ENCODE measurements around the gene RASGEF1C.
A peak's percentile ranks its signal among the peaks of the same experiment; 100 is the strongest.
"Not testable (repeated sequence)": the region's sequence is repeated elsewhere in the genome, so short reads cannot be mapped to it uniquely, and the experiment has no call there.

The RASGEF1C gene

DNA sequence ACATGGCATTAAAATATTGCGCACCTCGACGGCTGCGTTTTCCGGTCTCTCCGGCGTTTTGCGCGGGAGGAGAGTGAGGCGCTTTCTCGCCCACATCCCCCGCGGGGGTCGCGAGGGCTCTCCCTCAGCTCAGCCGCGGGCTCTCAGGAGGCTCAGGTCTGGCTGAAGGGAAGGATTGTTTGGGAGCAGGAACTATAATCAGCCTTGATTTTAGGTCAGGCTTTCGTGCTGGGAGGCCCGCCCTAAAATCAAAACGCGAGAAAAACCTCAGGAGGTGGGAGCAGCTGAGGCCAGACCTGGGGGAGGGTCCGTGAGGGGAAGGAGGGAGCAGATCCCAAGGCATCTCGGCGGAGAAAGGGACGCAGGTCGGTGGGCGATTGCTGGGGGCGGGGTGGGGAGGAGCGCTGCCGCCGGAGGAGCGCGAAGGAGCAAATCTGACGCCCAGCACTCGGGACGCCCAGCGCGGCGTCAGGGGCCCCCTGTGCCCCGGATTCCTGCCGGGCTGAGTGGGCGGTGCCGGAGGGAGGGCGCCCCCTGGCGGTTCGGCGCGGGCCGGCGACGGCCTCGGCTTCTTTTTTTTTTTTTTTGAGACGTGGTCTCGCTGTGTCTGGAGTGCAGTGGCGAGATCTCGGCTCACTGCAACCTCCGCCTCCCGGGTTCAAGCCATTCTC is 118.8 kb downstream of the RASGEF1C start:
- Histone ChIP-seq H3K9me2 (replicated peaks; ENCODE audit: insufficient read depth, low read length) (no peaks in the 10 kb centered on the region), H3K9me3 (ENCODE audit: insufficient read depth, low read length) (no peaks in the 10 kb centered on the region), H3K9ac (ENCODE audit: low read length) (no peak overlapping the region), H4K20me1 (ENCODE audit: low read depth, low read length) (no peaks in the 10 kb centered on the region), H2AFZ (ENCODE audit: low read depth, low read length, severe bottlenecking) (no peak overlapping the region), H3K27me3 (ENCODE audit: low read length) (no peaks in the 10 kb centered on the region), H3K27ac (ENCODE audit: low read depth, low read length) (no peak overlapping the region), H3F3A (ENCODE audit: insufficient read depth) (no peaks in the 10 kb centered on the region), H3K4me2 (ENCODE audit: low read depth, low read length, poor library complexity, severe bottlenecking) (no peak overlapping the region), H3K36me3 (ENCODE audit: low read length) (no peaks in the 10 kb centered on the region), H3K4me3 (ENCODE audit: insufficient read depth, low read length, poor library complexity, severe bottlenecking) (no peak overlapping the region), H3K79me2 (ENCODE audit: insufficient read depth, low read length) (no peaks in the 10 kb centered on the region)
- TF ChIP-seq EZH2phosphoT487 (conservative IDR thresholded peaks at IDR 0.05; ENCODE audit: low read length): no peak
- TF ChIP-seq, protein P1, sequence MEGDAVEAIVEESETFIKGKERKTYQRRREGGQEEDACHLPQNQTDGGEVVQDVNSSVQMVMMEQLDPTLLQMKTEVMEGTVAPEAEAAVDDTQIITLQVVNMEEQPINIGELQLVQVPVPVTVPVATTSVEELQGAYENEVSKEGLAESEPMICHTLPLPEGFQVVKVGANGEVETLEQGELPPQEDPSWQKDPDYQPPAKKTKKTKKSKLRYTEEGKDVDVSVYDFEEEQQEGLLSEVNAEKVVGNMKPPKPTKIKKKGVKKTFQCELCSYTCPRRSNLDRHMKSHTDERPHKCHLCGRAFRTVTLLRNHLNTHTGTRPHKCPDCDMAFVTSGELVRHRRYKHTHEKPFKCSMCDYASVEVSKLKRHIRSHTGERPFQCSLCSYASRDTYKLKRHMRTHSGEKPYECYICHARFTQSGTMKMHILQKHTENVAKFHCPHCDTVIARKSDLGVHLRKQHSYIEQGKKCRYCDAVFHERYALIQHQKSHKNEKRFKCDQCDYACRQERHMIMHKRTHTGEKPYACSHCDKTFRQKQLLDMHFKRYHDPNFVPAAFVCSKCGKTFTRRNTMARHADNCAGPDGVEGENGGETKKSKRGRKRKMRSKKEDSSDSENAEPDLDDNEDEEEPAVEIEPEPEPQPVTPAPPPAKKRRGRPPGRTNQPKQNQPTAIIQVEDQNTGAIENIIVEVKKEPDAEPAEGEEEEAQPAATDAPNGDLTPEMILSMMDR (IDR thresholded peaks at IDR 0.05; ENCODE audit: insufficient read depth, low read length, poor library complexity, severe bottlenecking): peak; percentile 45

DNA sequence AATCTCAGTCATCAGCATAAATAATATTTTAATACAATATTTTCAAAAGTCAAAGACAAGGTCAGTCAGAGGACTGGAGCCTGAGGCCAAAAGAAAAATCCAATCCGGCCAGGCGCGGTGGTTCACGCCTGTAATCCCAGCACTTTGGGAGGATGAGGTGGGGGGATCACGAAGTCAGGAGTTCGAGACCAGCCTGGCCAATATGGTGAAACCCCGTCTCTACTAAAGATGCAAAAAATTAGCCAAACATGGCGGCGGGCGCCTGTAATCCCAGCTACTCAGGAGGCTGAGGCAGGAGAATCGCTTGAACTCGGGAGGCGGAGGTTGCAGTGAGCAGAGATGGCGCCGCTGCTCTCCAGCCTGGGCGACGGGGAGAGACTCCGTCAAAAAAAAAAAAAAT is 119.4 kb downstream of the RASGEF1C start:
- not testable (repeated sequence) for H2AFZ ChIP-seq (ENCODE audit: low read depth, low read length, severe bottlenecking); H3K9me2 ChIP-seq (replicated peaks; ENCODE audit: insufficient read depth, low read length); H3K36me3 ChIP-seq (ENCODE audit: low read length); H3K9ac ChIP-seq (ENCODE audit: low read length); H3K27ac ChIP-seq (ENCODE audit: low read depth, low read length); H3K79me2 ChIP-seq (ENCODE audit: insufficient read depth, low read length); H3F3A ChIP-seq (ENCODE audit: insufficient read depth); H3K9me3 ChIP-seq (ENCODE audit: insufficient read depth, low read length); H3K27me3 ChIP-seq (ENCODE audit: low read length); H3K4me3 ChIP-seq (ENCODE audit: insufficient read depth, low read length, poor library complexity, severe bottlenecking); H3K4me2 ChIP-seq (ENCODE audit: low read depth, low read length, poor library complexity, severe bottlenecking); H4K20me1 ChIP-seq (ENCODE audit: low read depth, low read length)

DNA sequence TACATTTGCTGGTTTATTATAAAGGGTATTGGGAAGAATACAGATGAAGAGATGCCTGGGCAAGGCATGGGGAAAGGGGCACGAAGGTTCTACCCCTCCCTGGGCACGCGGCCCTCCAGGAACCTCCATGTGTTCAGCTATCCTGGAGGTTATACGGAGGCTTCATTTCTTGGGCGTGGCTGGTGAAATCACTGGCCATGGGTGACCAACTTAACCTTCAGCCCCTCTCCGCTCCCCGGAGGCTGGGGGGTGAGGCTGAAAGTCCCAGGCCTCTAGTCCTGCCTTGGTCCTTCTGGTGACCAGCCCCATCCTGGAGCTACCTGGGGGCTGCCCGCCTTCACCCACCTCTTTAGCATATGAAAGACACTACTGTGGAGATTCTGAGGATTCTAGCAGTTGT is 120.5 kb downstream of the RASGEF1C start:
- no peak overlapping the region for H2AFZ ChIP-seq (ENCODE audit: low read depth, low read length, severe bottlenecking)
- H3K9ac ChIP-seq (ENCODE audit: low read length): no peak overlapping the region
- no peaks in the 10 kb centered on the region for H3F3A ChIP-seq (ENCODE audit: insufficient read depth)
- no peaks in the 10 kb centered on the region for H3K9me3 ChIP-seq (ENCODE audit: insufficient read depth, low read length)
- H3K79me2 ChIP-seq (ENCODE audit: insufficient read depth, low read length): no peaks in the 10 kb centered on the region
- H4K20me1 ChIP-seq (ENCODE audit: low read depth, low read length): no peaks in the 10 kb centered on the region
- H3K9me2 ChIP-seq (replicated peaks; ENCODE audit: insufficient read depth, low read length): no peaks in the 10 kb centered on the region
- H3K4me2 ChIP-seq (ENCODE audit: low read depth, low read length, poor library complexity, severe bottlenecking): no peak overlapping the region
- H3K4me3 ChIP-seq (ENCODE audit: insufficient read depth, low read length, poor library complexity, severe bottlenecking): no peak overlapping the region
- no peaks in the 10 kb centered on the region for H3K27me3 ChIP-seq (ENCODE audit: low read length)
- no peaks in the 10 kb centered on the region for H3K36me3 ChIP-seq (ENCODE audit: low read length)
- H3K27ac ChIP-seq (ENCODE audit: low read depth, low read length): no peak overlapping the region
- no peak for TF ChIP-seq EZH2phosphoT487 (conservative IDR thresholded peaks at IDR 0.05; ENCODE audit: low read length)
- TF ChIP-seq, protein P1 (IDR thresholded peaks at IDR 0.05; ENCODE audit: insufficient read depth, low read length, poor library complexity, severe bottlenecking): no peak

DNA sequence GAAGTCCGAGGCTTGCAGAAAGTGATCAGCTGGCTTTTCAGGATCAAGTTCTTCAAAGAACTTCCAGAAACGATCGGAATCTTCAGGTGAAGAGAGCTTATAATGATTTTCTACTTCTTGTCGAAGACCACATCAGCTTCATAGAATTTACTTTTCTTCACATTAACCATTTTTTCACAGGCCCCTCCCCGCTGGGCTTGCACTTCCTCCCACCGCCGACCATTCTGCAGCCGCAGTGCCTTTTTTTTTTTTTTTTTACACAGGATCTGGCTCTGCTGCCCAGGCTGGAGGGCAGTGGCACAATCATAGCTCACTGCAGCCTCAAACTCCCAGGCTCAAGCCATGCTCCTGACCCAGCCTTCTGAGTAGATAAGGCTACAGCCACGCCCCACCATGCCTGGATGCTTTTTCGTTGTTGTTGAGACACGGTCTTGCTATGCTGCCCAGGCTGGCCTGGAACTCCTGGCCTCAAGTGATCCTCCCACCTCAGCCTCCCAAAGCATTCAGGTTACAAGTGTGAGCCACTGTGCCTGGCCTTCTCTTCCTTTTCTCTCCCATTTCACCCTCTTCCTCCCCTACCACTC is 122.1 kb downstream of the RASGEF1C start:
- no peak overlapping the region for H3K4me3 ChIP-seq (ENCODE audit: insufficient read depth, low read length, poor library complexity, severe bottlenecking)
- H3K9me2 ChIP-seq (replicated peaks; ENCODE audit: insufficient read depth, low read length): no peaks in the 10 kb centered on the region
- H3F3A ChIP-seq (ENCODE audit: insufficient read depth): no peaks in the 10 kb centered on the region
- no peaks in the 10 kb centered on the region for H3K79me2 ChIP-seq (ENCODE audit: insufficient read depth, low read length)
- H3K4me2 ChIP-seq (ENCODE audit: low read depth, low read length, poor library complexity, severe bottlenecking): no peak overlapping the region
- TF ChIP-seq EZH2phosphoT487 (conservative IDR thresholded peaks at IDR 0.05; ENCODE audit: low read length): no peak
- TF ChIP-seq, protein P1 (IDR thresholded peaks at IDR 0.05; ENCODE audit: insufficient read depth, low read length, poor library complexity, severe bottlenecking): no peak
- no peak overlapping the region for H2AFZ ChIP-seq (ENCODE audit: low read depth, low read length, severe bottlenecking)
- H3K36me3 ChIP-seq (ENCODE audit: low read length): no peaks in the 10 kb centered on the region
- H4K20me1 ChIP-seq (ENCODE audit: low read depth, low read length): no peaks in the 10 kb centered on the region
- H3K27me3 ChIP-seq (ENCODE audit: low read length): no peaks in the 10 kb centered on the region
- H3K9ac ChIP-seq (ENCODE audit: low read length): no peak overlapping the region
- H3K9me3 ChIP-seq (ENCODE audit: insufficient read depth, low read length): no peaks in the 10 kb centered on the region
- no peak overlapping the region for H3K27ac ChIP-seq (ENCODE audit: low read depth, low read length)
